Embryonic facial prominence (tissue), 1 donor: ENCODE measurements around the gene LCE2A.
"Not testable (repeated sequence)": the region's sequence is repeated elsewhere in the genome, so short reads cannot be mapped to it uniquely, and the experiment has no call there.

ENCODE experiments used
- DNase-seq: peaks from one replicate; pipeline ENCODE4 v3.0.0-alpha.2; 2016; ENCODE audit errors: extremely low spot score

LCE2A gene

GRCh38 chr1:152697701-152698600, at the start of gene LCE2A:
TSS of gene LCE2A (plus strand) at chr1:152698345. CDS start at chr1:152698902, 557 bp downstream.
- DNase-seq, result no peak

GRCh38 chr1:152654110-152654509, 44.0 kb upstream of the LCE2A start:
- DNase-seq, result no peak

- no peak for DNase-seq
Measured at GRCh38 chr1:152656459-152656858, 41.7 kb upstream of the LCE2A start.

- no peak for DNase-seq
Measured at GRCh38 chr1:152657677-152658076, 40.5 kb upstream of the LCE2A start.

- DNase-seq, result no peak
Measured at GRCh38 chr1:152658649-152659048, 39.5 kb upstream of the LCE2A start.

- no peak for DNase-seq
Measured at GRCh38 chr1:152663098-152663497, 35.0 kb upstream of the LCE2A start, which contains the start of gene LCE2D. TSS of gene LCE2D (plus strand) at chr1:152663380. CDS start at chr1:152664106, 726 bp downstream.

- DNase-seq, result not testable (repeated sequence)
Measured at GRCh38 chr1:152666171-152666570, 32.0 kb upstream of the LCE2A start.

- DNase-seq, result no peak
Measured at GRCh38 chr1:152667648-152668047, 30.5 kb upstream of the LCE2A start.

GRCh38 chr1:152673016-152673415, 25.1 kb upstream of the LCE2A start:
- DNase-seq, result no peak

- not testable (repeated sequence) for DNase-seq
Measured at GRCh38 chr1:152674983-152675382, 23.2 kb upstream of the LCE2A start, which contains the start of gene LCE2C. TSS of gene LCE2C (plus strand) at chr1:152675279. CDS start at chr1:152676016, 737 bp downstream.

- DNase-seq, result no peak
Measured at GRCh38 chr1:152679459-152679858, 18.7 kb upstream of the LCE2A start.

- DNase-seq, result no peak
Measured at GRCh38 chr1:152681616-152682015, 16.5 kb upstream of the LCE2A start.

GRCh38 chr1:152683846-152684245, 14.3 kb upstream of the LCE2A start:
- DNase-seq, result no peak

- not testable (repeated sequence) for DNase-seq
Measured at GRCh38 chr1:152685823-152686222, 12.3 kb upstream of the LCE2A start, which contains the start of gene LCE2B. TSS of gene LCE2B (plus strand) at chr1:152686123. CDS start at chr1:152686844, 721 bp downstream.

GRCh38 chr1:152699746-152700145, 1.6 kb downstream of the LCE2A start:
- no peak for DNase-seq

GRCh38 chr1:152707860-152708259, 9.7 kb downstream of the LCE2A start, which contains the start of gene LCE4A:
TSS of gene LCE4A (plus strand) at chr1:152708160. CDS start at chr1:152709076, 916 bp downstream.
- DNase-seq, result no peak

- DNase-seq, result no peak
Measured at GRCh38 chr1:152718238-152718637, 20.1 kb downstream of the LCE2A start.

- DNase-seq, result no peak
Measured at GRCh38 chr1:152725261-152725660, 27.1 kb downstream of the LCE2A start.

GRCh38 chr1:152728986-152729385, 30.8 kb downstream of the LCE2A start:
- no peak for DNase-seq

- DNase-seq, result no peak
Measured at GRCh38 chr1:152735648-152736047, 37.5 kb downstream of the LCE2A start.

- no peak for DNase-seq
Measured at GRCh38 chr1:152737997-152738396, 39.9 kb downstream of the LCE2A start.

GRCh38 chr1:152739841-152740240, 41.7 kb downstream of the LCE2A start:
- no peak for DNase-seq

- DNase-seq, result no peak
Measured at GRCh38 chr1:152741656-152742055, 43.5 kb downstream of the LCE2A start.
